Karpas-422 (cell line): ENCODE measurements around the gene DYSF. TPM values are rescaled to one million over a fixed set of nuclear protein-coding genes. Genes with fewer than 3 reads are reported as not detected.

Experiments used
- DNase-seq: peaks from one replicate; pipeline ENCODE4 v3.0.0-alpha.2; 2015
- H2AFZ ChIP-seq: fragments of 200-600 bp; sonication (generic); 2 replicates; pipeline ENCODE4 v1.6.1; 2014; ENCODE audit warnings: antibody characterized with exemption, low read length, mixed read lengths
- H3K27ac ChIP-seq: fragments of 200-600 bp; sonication (generic); 2 replicates; pipeline ENCODE4 v1.5.1; 2014; ENCODE audit warnings: mild to moderate bottlenecking, low read length, moderate library complexity
- H3K27me3 ChIP-seq: fragments of 200-600 bp; sonication (generic); 2 replicates; pipeline ENCODE4 v1.6.1; 2014; ENCODE audit warnings: low read length, mixed read lengths
- H3K36me3 ChIP-seq: fragments of 200-600 bp; sonication (generic); 2 replicates; pipeline ENCODE4 v1.6.1; 2014; ENCODE audit warnings: low read length, mixed read lengths; ENCODE audit not compliant: insufficient read depth
- H3K4me1 ChIP-seq: fragments of 200-600 bp; sonication (generic); 2 replicates; pipeline ENCODE4 v1.6.1; 2014; ENCODE audit warnings: mild to moderate bottlenecking, low read length, mixed read lengths
- H3K4me2 ChIP-seq: fragments of 200-600 bp; sonication (generic); 2 replicates; pipeline ENCODE4 v1.6.1; 2014; ENCODE audit warnings: low read length, low read depth, mild to moderate bottlenecking; ENCODE audit not compliant: poor library complexity, severe bottlenecking
- H3K4me3 ChIP-seq: fragments of 200-600 bp; sonication (generic); 2 replicates; pipeline ENCODE4 v1.5.1; 2014; ENCODE audit warnings: mild to moderate bottlenecking, antibody characterized with exemption, low read length, mixed read lengths
- H3K79me2 ChIP-seq: fragments of 200-600 bp; sonication (generic); 2 replicates; pipeline ENCODE4 v1.6.1; 2014; ENCODE audit warnings: mild to moderate bottlenecking, low read length, mixed read lengths
- H3K9ac ChIP-seq: fragments of 200-600 bp; sonication (generic); 2 replicates; pipeline ENCODE4 v1.6.0; 2014; ENCODE audit warnings: low read length
- H3K9me2 ChIP-seq: fragments of 200-600 bp; sonication (generic), shearing (Covaris generic); replicated peaks from 2 replicates; pipeline ENCODE4 v1.6.0; 2014; ENCODE audit warnings: mild to moderate bottlenecking, low read length, moderate library complexity; ENCODE audit not compliant: insufficient read depth
- H3K9me3 ChIP-seq: fragments of 300-700, 200-600 bp; sonication (generic); 2 replicates; pipeline ENCODE4 v1.6.1; 2014; ENCODE audit warnings: low read length, mixed read lengths
- H4K20me1 ChIP-seq: fragments of 200-600 bp; sonication (generic); 2 replicates; pipeline ENCODE4 v1.6.1; 2014; ENCODE audit warnings: mild to moderate bottlenecking, antibody characterized with exemption, low read length, low read depth; ENCODE audit not compliant: insufficient read depth
- total RNA-seq: library from RNA; depleted of rRNA; stranded (reverse); fragments of >200 nt; shearing (Covaris generic); gene quantifications from 2 replicates; pipeline ENCODE4 v1.2.3, GENCODE V29; 2014; ENCODE audit warnings: low replicate concordance

Gene DYSF
- total RNA-seq, 1 experiment from 2014 or later: not detected

DNA sequence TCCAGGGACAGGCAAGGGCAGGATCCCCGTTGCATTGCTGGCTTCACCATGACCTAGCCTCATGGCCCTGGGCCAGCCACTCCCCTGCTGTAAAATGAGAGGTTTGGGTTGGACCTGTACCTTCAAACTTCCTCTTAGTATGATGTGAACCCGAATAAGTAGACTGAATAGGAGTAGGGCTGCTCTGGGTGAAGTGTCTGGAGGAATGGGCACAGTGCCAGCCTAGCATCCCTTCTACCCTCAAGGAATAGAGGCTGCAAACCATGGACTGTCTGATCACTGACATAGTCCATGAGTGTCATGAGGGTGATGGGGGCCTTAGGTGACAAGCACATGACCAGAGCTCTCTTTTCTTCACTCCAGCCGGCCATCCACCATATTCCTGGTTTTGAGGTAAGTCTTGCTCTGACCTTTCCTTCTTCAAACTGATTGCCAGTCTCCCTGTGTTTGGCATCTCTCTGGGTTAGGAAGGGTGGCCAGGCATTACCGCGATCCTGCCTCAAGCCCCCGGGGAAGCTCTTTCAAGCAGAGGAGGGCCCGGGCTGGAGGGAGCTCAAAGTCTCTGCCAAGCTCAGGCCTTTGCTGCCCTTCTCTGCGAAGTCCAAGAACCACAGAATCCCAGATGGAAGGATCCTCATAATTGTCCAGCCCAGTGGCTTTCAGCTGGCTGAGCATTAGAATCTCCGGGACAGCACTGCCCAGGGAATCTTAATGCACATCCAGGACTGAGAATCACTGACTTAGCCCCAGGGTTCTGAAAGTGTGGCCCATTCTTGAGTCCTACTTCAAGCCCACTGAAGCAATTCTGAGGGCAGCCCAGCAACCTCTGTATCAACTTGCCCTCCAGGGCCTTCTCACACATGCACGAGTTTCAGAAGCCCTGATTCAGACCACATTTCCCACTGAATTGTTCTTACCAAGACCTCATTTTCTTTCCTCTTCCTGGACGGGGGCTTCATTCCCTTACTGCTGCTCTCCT, 148.1 kb downstream of the DYSF start:
- no peaks in the 10 kb centered on the region for H3K9me3 ChIP-seq
- DNase-seq: no peak
- no peak overlapping the region for H3K4me3 ChIP-seq

DNA sequence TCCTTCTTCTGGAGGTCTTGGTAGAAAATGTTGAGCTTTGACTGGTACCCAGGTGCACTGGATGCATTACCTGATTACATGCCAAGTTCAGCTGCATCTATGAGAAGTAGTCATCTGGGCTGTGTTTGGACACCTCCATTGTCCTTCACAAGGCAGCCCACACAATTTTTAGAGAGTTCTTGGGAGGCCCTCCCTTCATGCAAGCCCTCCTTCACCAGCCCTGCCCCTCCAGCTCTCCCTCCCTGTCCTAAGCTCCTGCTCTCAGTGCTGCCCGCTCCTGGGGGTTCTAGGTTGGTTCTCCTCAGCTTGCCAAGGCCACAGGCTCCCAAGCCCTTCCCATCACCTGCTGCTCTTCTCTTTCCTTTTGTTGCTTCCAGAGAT, 148.7 kb downstream of the DYSF start:
- H3K9ac ChIP-seq: no peak overlapping the region
- H3K9me3 ChIP-seq: no peaks in the 10 kb centered on the region
- H4K20me1 ChIP-seq: no peaks in the 10 kb centered on the region; the same call in 1 of the 2 replicates
- H3K4me2 ChIP-seq: no peak overlapping the region
- no peak overlapping the region for H2AFZ ChIP-seq
- peaks cover 7% of the 10 kb centered on the region for H3K4me1 ChIP-seq
- DNase-seq: no peak
- no peaks in the 10 kb centered on the region for H3K27me3 ChIP-seq
- no peaks in the 10 kb centered on the region for H3K79me2 ChIP-seq
- H3K36me3 ChIP-seq: no peaks in the 10 kb centered on the region
- H3K27ac ChIP-seq: no peak overlapping the region
- no peaks in the 10 kb centered on the region for H3K9me2 ChIP-seq
- H3K4me3 ChIP-seq: no peak overlapping the region

More for the DNA sequence above, 148.1 kb downstream of the DYSF start:
- Histone ChIP-seq H3K4me1 (peaks cover 7% of the 10 kb centered on the region), H3K9ac (no peak overlapping the region), H3K79me2 (no peaks in the 10 kb centered on the region), H3K4me2 (no peak overlapping the region), H3K27me3 (no peaks in the 10 kb centered on the region), H3K36me3 (no peaks in the 10 kb centered on the region), H3K27ac (no peak overlapping the region), H3K9me2 (no peaks in the 10 kb centered on the region), H4K20me1 (no peaks in the 10 kb centered on the region; the same call in 1 of the 2 replicates), H2AFZ (no peak overlapping the region)

DNA sequence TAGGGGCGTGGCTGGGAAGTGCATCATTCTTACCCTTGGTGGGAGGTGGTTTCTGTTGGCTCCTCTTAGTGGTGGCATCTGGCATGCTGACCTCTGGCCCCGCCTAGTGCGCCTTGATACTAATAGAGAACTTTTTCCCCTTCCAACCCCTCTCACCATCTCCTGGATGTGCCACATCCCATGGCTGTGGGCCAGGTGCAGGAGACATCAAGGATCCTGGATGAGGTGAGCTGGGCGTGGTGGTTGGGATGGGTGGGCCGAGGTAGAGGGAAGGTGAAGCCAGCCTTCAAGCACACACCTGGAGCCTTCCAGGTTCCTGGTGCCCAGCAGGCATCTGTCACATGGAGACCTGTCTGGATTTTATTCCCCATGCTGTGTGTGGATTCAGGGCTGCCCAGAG, 149.2 kb downstream of the DYSF start:
- DNase-seq: no peak
- Histone ChIP-seq H2AFZ (no peak overlapping the region), H3K4me2 (no peak overlapping the region), H4K20me1 (no peaks in the 10 kb centered on the region; the same call in 1 of the 2 replicates), H3K9me2 (no peaks in the 10 kb centered on the region), H3K27me3 (no peaks in the 10 kb centered on the region), H3K27ac (no peak overlapping the region), H3K9me3 (no peaks in the 10 kb centered on the region), H3K79me2 (no peaks in the 10 kb centered on the region), H3K9ac (no peak overlapping the region), H3K36me3 (no peaks in the 10 kb centered on the region), H3K4me1 (peaks cover 7% of the 10 kb centered on the region), H3K4me3 (no peak overlapping the region)

DNA sequence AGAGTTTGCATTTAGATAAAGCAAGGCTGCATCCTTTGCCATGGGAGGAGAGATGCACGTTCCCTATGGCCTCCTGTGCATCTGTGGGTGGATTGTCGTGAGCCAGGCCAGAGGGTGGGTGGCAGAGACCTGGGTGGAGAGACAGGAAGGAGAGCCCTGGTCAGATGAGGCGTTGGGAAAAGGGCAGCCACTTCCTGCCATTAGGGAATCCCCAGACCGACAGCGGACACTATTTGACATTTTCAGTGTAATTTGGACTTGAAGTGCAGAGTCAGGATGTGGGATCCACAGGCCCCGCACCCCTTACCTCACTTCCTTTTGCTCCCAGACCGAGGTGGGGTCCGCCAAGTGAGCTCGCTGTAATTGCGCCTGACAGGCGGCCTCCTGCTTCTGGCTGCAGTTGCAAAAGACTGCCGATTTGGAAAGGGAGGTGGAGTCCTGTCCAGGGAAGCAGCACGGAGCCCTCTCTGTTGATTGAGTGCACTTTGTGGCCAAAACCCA, 150.0 kb downstream of the DYSF start:
- Histone ChIP-seq H3K79me2 (no peaks in the 10 kb centered on the region), H3K9me3 (no peaks in the 10 kb centered on the region), H3K4me3 (no peak overlapping the region), H2AFZ (no peak overlapping the region), H3K9ac (no peak overlapping the region), H3K4me1 (peaks cover 7% of the 10 kb centered on the region), H3K4me2 (no peak overlapping the region), H3K27me3 (no peaks in the 10 kb centered on the region), H3K9me2 (no peaks in the 10 kb centered on the region), H3K36me3 (no peaks in the 10 kb centered on the region), H3K27ac (no peak overlapping the region), H4K20me1 (no peaks in the 10 kb centered on the region; the same call in 1 of the 2 replicates)
- DNase-seq: no peak

DNA sequence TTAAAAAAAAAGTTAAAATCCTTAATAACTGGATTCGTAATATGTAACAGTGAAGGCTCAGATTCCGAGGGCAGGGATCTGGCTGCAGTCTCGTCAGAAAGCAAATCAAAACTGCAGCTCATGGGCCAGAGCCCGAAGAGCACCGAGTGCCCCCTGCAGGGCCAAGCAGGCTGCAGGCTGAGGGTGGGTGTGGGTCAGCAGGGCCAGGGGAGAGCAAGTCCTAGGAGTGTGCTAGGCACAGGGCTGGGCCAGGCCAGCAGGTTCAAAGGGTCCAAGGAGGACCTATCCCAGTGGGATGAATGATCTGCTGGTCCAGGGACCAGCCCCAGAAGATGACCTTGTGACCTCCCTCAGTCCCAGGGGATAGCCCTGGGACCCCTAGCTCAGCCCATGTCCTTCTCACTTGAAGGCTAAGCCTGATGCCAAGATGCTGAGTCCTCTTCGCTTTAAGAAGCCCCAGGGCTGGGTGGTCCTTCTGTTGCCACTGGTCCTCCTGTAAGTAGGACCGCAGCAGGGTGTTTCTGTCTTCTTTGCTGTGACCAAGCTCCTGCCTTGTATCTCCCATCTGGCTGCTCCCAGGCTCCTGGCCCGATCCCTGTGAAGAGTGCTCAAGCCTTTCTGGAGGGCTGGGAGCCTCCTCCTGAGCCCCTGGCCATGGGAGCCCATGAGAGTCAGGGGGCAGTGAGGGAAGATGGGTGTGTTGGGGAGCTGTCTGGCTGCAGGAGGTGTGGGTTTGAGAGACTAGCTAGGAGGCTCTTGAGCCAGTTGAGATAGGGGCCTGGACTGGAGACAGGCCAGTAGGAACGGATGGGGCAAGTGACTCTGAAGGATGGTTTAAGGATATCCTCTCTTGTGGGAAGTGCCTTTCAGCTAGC, 150.7 kb downstream of the DYSF start:
- Histone ChIP-seq H3K4me3 (no peak overlapping the region), H3K79me2 (no peaks in the 10 kb centered on the region), H3K4me2 (no peak overlapping the region), H3K4me1 (peaks cover 2% of the 10 kb centered on the region; the same call in 1 of the 2 replicates), H4K20me1 (no peaks in the 10 kb centered on the region; the same call in 1 of the 2 replicates), H3K27ac (no peak overlapping the region), H3K27me3 (no peaks in the 10 kb centered on the region), H3K9me2 (no peaks in the 10 kb centered on the region), H2AFZ (no peak overlapping the region), H3K9ac (no peak overlapping the region), H3K36me3 (no peaks in the 10 kb centered on the region), H3K9me3 (no peaks in the 10 kb centered on the region)
- DNase-seq: peak; percentile 49

DNA sequence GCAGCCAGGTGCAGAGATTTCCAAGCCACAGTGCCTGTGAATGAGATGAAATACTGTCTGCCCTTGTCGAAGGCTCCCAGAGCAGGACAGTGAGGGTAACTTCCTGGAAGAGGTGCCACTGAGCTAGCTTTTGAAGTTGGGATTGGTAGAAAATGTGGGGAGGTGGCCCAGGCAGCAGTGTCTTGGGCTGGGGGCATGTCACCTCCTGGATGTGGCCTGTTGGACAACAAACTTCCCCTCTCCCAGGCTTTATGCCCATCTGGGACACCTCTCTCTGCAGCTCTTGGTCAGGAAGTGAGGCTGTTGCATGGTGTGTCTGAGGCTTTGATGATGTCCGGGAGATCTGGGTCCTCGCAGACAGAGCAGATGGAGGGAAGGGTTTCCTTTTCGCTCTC, 151.4 kb downstream of the DYSF start:
- no peaks in the 10 kb centered on the region for H3K36me3 ChIP-seq
- H3K79me2 ChIP-seq: no peaks in the 10 kb centered on the region
- H2AFZ ChIP-seq: no peak overlapping the region
- no peaks in the 10 kb centered on the region for H3K9me2 ChIP-seq
- H3K4me3 ChIP-seq: no peak overlapping the region
- H4K20me1 ChIP-seq: no peaks in the 10 kb centered on the region; the same call in 1 of the 2 replicates
- H3K9me3 ChIP-seq: no peaks in the 10 kb centered on the region
- no peak for DNase-seq
- no peak overlapping the region for H3K4me2 ChIP-seq
- no peak overlapping the region for H3K27ac ChIP-seq
- H3K4me1 ChIP-seq: no peaks in the 10 kb centered on the region
- no peaks in the 10 kb centered on the region for H3K27me3 ChIP-seq
- H3K9ac ChIP-seq: no peak overlapping the region

DNA sequence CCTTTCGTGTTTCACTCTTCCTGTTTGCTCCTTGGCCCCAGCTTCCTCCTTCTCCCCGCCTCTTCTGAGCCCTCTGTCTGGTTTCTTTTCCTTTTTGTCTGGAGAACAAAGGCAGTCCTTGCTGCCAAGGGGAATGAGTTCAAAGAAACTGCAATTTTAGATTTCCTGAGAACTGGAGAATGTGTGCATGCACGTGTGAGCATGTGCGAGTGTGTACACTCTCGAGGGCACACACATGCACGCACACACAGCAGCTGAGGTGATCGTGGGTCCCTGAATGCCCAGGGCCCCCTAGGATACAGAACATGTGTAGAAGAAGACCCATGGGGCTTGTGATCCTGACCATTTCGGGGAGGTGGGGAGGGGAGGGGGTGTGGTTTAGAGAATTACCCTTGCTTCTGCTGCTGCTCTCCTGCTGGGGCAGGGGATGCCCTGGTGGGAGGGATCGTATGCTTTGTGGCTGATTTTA, 151.8 kb downstream of the DYSF start:
- Histone ChIP-seq H3K9me2 (no peaks in the 10 kb centered on the region), H3K4me1 (no peaks in the 10 kb centered on the region), H3K4me2 (no peak overlapping the region), H3K36me3 (no peaks in the 10 kb centered on the region), H3K79me2 (no peaks in the 10 kb centered on the region), H3K4me3 (no peak overlapping the region), H4K20me1 (no peaks in the 10 kb centered on the region; the same call in 1 of the 2 replicates), H3K9me3 (no peaks in the 10 kb centered on the region), H2AFZ (no peak overlapping the region), H3K27ac (no peak overlapping the region), H3K9ac (no peak overlapping the region), H3K27me3 (no peaks in the 10 kb centered on the region)
- DNase-seq: no peak
